Breast epithelium (tissue), 4 donors: Measurements from ENCODE around the gene RELN. TPM values are rescaled to one million over a fixed set of nuclear protein-coding genes. Genes with fewer than 3 reads are reported as not detected.
"Not testable (repeated sequence)": the region's sequence is repeated elsewhere in the genome, so short reads cannot be mapped to it uniquely, and the experiment has no call there.

Experiments
- DNase-seq, 2 donors: peaks; one replicate each; pipeline ENCODE4 v3.0.0-alpha.2; 2019; ENCODE audit warnings: low spot score in 2 of 2
- H3K27ac ChIP-seq, 2 donors: fragments of 200-600 bp; sonication (generic) in 1 of 2; one replicate each; pipeline ENCODE4 v1.5.1; 2016 to 2019; ENCODE audit warnings: mild to moderate bottlenecking in 1 of 2
- H3K27me3 ChIP-seq, 2 donors: fragments of 200-600 bp; sonication (generic) in 1 of 2; one replicate each; pipeline versions ENCODE4 v1.5.1 to v1.6.0; 2017 to 2019; ENCODE audit warnings: control low read depth in 1 of 2, mild to moderate bottlenecking in 1 of 2
- H3K36me3 ChIP-seq: fragments of 200-600 bp; one replicate; pipeline ENCODE4 v1.5.1; 2019
- H3K4me1 ChIP-seq, 2 donors: fragments of 200-600 bp; sonication (generic); one replicate each; pipeline ENCODE4 v1.5.1; 2016 to 2019; ENCODE audit warnings: control low read depth in 1 of 2
- H3K4me3 ChIP-seq, 3 donors: fragments of 200-600 bp; sonication (generic); 1 replicate in 2 of 3; 2 replicates in 1 of 3; pipeline ENCODE4 v1.5.1; 2016 to 2019; ENCODE audit warnings: mild to moderate bottlenecking in 3 of 3, moderate library complexity in 2 of 3
- H3K9me3 ChIP-seq, 2 donors: fragments of 200-600 bp; sonication (generic) in 1 of 2; one replicate each; pipeline ENCODE4 v1.5.1; 2016 to 2019; ENCODE audit warnings: control low read depth in 1 of 2
- CTCF ChIP-seq, 3 donors: fragments of 450-650 bp; IDR thresholded peaks; one replicate each; pipeline ENCODE4 v1.5.1; 2016 to 2017; ENCODE audit warnings: antibody characterized with exemption in 3 of 3, mild to moderate bottlenecking in 3 of 3, moderate library complexity in 3 of 3
- POLR2A ChIP-seq: fragments of 450-650 bp; IDR thresholded peaks from one replicate; pipeline ENCODE4 v1.6.1; 2016; ENCODE audit warnings: antibody characterized with exemption, mild to moderate bottlenecking, moderate library complexity
- POLR2AphosphoS5 ChIP-seq, 3 donors: sonication (generic); formaldehyde crosslinking; IDR thresholded peaks; one replicate each; pipeline ENCODE4 v1.6.1; 2017; ENCODE audit warnings: antibody characterized with exemption in 3 of 3
- intact Hi-C: fragments of 100-400 bp; cut with DNase I; formaldehyde crosslinking; loops from one replicate; pipeline ENCODE4 v1.15.1; 2023; ENCODE audit warnings: low total_unique reads
- total RNA-seq, 3 donors: library from RNA; depleted of rRNA; stranded (reverse); fragments of >200 nt; gene quantifications; one replicate each; pipeline ENCODE4 v1.1.0, GENCODE V29; 2016

The RELN gene
- total RNA-seq = 1 to 10 TPM; 3.0 to 9.8 (median 4.5) TPM

GRCh38 chr7:103989200-103989784, at the start of gene RELN:
Gene RELN (minus strand): TSS chr7:103989658. CDS start chr7:103989356, 302 bp downstream.
- peak within 1 kb of the TSS; percentile 33 to 76 for H3K27ac ChIP-seq
- H3K4me3 ChIP-seq = peak within 1 kb of the TSS; percentile 48 to 80 (median 59)
- no peaks in the 10 kb centered on the region for H3K4me1 ChIP-seq
- H3K9me3 ChIP-seq = no peaks in the 10 kb centered on the region
- no peak for TF ChIP-seq CTCF (IDR thresholded peaks at IDR 0.05)
- no peak for TF ChIP-seq POLR2AphosphoS5 (IDR thresholded peaks at IDR 0.05)
- no peak for TF ChIP-seq POLR2A
- H3K36me3 ChIP-seq = no peaks in the 10 kb centered on the region
- no peak for DNase-seq
- intact Hi-C loops = no loop called here
- H3K27me3 ChIP-seq = peaks cover 0 to 36% of the 10 kb centered on the region in 2 donors

- no peaks in the 10 kb centered on the region for H3K36me3 ChIP-seq
- DNase-seq = no peak
- H3K27ac ChIP-seq = no peak overlapping the region
- intact Hi-C loops = no loop called here
- H3K9me3 ChIP-seq = peaks cover 6 to 8% of the 10 kb centered on the region in 2 donors
- H3K4me1 ChIP-seq = no peaks in the 10 kb centered on the region
- TF ChIP-seq POLR2AphosphoS5 (IDR thresholded peaks at IDR 0.05) (no peak), CTCF (IDR thresholded peaks at IDR 0.05) (no peak), POLR2A (no peak)
- H3K27me3 ChIP-seq = no peaks in the 10 kb centered on the region
- no peak overlapping the region for H3K4me3 ChIP-seq
Measured at GRCh38 chr7:104038136-104038535, 48.7 kb upstream of the RELN start.

GRCh38 chr7:104036889-104037288, 47.4 kb upstream of the RELN start:
- H3K9me3 ChIP-seq, H3K27ac ChIP-seq, intact Hi-C loops, DNase-seq, H3K36me3 ChIP-seq, H3K4me1 ChIP-seq, H3K4me3 ChIP-seq, H3K27me3 ChIP-seq: not testable (repeated sequence)

- H3K4me1 ChIP-seq = no peaks in the 10 kb centered on the region
- H3K4me3 ChIP-seq = no peak overlapping the region
- TF ChIP-seq POLR2AphosphoS5 (IDR thresholded peaks at IDR 0.05) (no peak), POLR2A (no peak), CTCF (IDR thresholded peaks at IDR 0.05) (no peak)
- no peaks in the 10 kb centered on the region for H3K27me3 ChIP-seq
- intact Hi-C loops = no loop called here
- H3K9me3 ChIP-seq = peaks cover 6 to 8% of the 10 kb centered on the region in 2 donors
- no peak for DNase-seq
- H3K27ac ChIP-seq = no peak overlapping the region
- no peaks in the 10 kb centered on the region for H3K36me3 ChIP-seq
Measured at GRCh38 chr7:104035351-104035750, 45.9 kb upstream of the RELN start.

DNA sequence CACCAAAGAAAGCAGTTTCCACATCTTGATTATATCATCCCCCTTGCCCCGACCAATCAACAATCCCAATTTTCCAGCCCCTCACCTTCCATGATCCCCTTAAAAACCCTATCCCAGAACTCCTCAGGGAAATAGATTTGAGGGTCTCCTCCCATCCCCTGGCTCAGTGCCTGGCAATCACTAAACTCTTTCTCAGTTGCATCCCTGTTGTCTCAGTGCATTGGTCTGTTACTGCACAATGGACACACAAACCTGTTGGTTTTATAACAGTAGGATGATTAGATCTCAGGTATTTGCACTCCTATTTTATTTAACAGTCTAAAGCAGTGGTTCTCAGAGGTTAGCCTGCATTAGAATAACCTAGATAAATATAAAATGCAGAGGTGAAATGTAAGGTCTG, 45.2 kb upstream of the RELN start:
- Histone ChIP-seq H3K9me3 (peaks cover 6 to 8% of the 10 kb centered on the region in 2 donors), H3K27me3 (no peaks in the 10 kb centered on the region), H3K27ac (no peak overlapping the region), H3K36me3 (no peaks in the 10 kb centered on the region), H3K4me3 (no peak overlapping the region), H3K4me1 (no peaks in the 10 kb centered on the region)
- intact Hi-C loops = no loop called here
- DNase-seq = no peak
- TF ChIP-seq CTCF (IDR thresholded peaks at IDR 0.05) = no peak
- TF ChIP-seq POLR2AphosphoS5 (IDR thresholded peaks at IDR 0.05) = no peak
- no peak for TF ChIP-seq POLR2A

DNA sequence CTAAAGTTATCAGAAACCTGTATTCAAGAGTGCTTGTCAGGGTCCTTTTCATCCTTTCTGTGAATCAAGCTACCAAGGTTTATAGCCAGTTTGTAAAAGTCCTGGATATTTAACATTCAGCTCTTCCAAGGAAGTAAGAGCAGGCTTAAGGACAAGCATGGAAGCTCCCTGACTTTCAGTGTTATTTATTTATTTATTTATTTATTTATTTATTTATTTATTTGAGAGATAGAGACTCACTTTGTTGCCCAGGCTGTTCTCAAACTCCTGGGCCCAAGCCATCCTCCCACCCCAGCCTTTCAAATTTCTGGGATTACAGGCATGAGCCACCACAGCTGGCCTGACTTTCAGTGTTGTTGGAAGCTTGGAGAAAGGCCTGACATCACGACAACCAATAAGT, 44.4 kb upstream of the RELN start:
- Histone ChIP-seq H3K36me3 (no peaks in the 10 kb centered on the region), H3K4me1 (no peaks in the 10 kb centered on the region), H3K27ac (no peak overlapping the region), H3K27me3 (no peaks in the 10 kb centered on the region), H3K4me3 (no peak overlapping the region), H3K9me3 (peaks cover 6 to 8% of the 10 kb centered on the region in 2 donors)
- intact Hi-C loops = no loop called here
- DNase-seq = no peak
- TF ChIP-seq CTCF (IDR thresholded peaks at IDR 0.05) (no peak), POLR2AphosphoS5 (IDR thresholded peaks at IDR 0.05) (no peak), POLR2A (no peak)
